LNCAP (cell line): ENCODE data around the gene CIRBP.

Source experiments
- TF ChIP-seq, protein P1 (sequence below): fragments of 450-650 bp; IDR thresholded peaks from 2 replicates; pipeline ENCODE4 v1.5.1; 2017; ENCODE audit warnings: mild to moderate bottlenecking

The CIRBP gene

DNA sequence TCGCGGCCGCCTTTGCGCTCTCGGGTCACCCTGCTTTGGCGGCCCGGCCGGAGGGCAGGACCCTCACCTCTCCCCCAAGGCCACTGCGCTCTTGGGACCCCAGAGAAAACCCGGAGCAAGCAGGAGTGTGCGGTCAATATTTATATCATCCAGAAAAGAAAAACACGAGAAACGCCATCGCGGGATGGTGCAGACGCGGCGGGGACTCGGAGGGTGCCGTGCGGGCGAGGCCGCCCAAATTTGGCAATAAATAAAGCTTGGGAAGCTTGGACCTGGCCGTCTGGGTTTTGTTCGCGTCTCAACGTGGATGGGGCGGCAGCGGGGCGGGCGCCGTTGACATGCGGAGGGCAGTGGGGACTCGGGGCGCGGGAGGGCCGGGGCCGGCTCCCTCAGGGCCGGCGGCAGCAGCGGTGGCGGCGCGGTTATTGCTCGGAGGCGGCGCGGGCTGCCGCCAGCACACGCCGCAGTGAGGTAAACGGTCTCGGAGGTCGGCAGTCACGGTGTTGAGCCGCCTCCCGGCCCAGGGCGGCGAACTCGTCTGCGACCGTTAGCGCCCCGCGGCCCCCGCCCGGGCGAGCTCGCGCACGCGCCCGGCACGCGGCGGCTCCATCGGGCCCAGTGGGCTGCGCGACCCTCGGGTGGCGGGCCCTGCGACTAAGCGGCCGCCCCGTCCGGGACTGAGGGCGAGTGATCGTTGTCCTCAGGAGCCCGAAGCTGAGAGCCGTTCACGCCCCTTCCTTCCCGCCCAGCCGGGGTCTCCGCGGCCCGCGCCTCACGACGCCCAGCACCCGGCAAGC, 40.8 kb upstream of the CIRBP start:
- TF ChIP-seq, protein P1, sequence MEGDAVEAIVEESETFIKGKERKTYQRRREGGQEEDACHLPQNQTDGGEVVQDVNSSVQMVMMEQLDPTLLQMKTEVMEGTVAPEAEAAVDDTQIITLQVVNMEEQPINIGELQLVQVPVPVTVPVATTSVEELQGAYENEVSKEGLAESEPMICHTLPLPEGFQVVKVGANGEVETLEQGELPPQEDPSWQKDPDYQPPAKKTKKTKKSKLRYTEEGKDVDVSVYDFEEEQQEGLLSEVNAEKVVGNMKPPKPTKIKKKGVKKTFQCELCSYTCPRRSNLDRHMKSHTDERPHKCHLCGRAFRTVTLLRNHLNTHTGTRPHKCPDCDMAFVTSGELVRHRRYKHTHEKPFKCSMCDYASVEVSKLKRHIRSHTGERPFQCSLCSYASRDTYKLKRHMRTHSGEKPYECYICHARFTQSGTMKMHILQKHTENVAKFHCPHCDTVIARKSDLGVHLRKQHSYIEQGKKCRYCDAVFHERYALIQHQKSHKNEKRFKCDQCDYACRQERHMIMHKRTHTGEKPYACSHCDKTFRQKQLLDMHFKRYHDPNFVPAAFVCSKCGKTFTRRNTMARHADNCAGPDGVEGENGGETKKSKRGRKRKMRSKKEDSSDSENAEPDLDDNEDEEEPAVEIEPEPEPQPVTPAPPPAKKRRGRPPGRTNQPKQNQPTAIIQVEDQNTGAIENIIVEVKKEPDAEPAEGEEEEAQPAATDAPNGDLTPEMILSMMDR: no peak

DNA sequence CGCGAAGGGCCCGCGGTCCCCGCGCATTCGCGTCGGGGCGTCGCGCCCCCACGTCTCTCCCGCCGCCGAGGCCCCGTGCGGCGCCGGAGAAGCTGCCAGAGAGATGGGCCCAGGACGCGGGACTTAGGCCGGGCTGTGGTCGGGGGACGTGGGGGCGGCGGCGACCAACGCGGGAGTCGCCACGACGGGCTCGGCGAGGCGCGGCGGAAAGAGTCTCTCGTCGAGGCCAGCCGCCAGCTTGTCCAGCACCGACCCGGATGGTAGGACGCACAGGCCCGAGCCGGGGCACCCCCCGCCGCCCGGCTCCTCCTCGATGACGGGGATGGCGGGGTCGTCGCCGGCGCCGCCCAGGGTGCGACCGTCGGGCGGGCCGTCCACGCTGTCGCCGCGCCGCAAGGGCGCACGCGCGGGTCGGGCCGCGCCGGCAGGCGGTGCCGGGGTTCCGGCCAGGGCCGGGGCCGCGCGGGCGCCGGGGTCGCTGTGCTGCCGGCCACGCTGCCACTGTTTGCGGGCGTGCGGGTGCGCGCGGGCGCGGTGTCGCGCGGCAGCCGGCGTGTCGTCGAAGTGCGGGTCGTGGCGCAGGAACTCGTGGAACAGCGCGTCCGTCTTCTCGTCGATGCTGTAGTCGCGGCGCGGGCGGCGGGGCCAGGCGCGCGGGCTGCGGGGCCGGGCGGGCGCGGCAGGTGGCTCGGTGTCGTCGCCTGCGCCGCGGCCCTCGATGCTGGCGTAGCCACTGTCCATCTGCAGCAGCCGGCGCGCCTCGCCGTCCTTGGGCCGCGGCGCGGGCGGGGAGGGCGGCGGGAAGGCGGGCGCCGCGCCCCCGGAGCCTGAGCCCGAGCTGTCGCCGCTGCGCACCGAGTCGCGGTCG, 39.8 kb upstream of the CIRBP start:
- TF ChIP-seq, protein P1: no peak

DNA sequence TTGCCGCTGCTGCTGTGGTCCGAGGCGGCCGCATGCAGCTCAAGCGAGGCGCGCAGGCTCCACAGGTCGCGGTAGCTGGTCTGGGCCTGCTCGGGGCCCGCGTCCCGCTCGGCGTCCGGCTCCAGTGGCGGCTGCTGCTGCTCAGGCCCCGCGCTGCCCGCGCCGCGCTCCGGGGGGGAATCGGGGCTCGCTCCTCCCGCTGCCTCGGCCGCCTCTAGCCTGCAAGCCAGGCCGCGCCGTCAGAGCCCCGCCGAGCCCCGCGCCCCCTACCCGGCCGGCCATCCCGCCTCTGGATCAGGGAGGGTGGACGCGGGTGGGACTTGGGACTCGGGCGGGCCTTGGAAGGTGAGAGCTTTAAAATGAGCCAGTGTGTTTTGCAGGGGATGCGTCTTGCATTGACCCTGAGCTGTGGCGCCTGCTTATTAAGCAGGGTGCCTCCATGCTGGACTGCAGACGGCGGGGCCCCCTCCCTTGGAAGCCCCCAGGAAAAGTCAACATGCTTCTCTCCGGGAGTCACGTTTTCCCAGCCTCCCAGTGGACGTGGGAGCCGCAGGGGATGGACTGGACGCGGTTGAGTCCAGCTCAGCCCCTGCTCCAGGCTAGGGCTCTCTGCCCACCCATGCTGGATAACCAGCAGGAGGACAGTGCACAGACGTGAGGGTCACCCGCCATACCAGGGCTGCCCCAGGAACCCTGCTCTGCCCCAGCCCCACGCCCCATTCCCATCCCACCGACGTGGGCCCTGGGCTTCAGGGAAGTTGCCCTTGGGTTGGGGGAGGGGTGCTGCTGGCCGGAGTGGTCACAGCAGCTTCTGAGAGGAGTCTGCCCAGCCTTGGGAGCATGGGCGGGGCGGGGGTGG, 39.0 kb upstream of the CIRBP start:
- TF ChIP-seq, protein P1: no peak

DNA sequence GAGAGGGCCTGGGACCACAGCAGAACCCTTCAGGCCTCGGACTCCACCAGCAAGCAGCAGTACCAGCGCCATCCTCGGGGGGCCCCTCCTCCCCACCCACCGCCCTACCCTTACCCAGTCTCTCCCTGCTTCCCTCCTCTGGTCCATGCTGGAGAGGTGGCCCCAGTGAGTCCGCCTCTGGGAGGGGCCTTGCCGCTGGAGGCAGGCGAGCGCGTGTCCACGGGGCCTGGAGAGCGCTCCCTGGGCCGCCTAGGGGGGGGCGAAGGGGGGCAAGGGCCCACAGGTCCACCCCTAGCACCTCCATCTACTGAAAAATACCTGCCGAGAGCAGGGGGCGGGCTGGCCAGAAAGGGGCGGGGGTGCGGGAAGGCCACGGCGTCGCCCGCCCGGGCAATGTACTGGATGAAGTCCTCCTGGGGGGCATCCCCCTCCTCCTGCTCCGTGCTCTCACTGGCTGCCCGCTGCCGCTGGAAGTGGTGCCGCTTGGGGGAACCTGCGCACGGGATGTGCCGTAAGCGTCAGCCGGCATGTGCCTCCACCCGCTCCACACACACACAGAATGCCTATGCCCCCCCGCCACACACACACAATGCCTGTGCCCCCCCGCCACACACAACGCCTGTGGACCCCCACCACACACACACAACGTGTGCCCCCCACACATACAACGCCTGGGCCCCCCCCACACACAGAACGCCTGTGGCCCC, 38.2 kb upstream of the CIRBP start:
- TF ChIP-seq, protein P1: no peak

DNA sequence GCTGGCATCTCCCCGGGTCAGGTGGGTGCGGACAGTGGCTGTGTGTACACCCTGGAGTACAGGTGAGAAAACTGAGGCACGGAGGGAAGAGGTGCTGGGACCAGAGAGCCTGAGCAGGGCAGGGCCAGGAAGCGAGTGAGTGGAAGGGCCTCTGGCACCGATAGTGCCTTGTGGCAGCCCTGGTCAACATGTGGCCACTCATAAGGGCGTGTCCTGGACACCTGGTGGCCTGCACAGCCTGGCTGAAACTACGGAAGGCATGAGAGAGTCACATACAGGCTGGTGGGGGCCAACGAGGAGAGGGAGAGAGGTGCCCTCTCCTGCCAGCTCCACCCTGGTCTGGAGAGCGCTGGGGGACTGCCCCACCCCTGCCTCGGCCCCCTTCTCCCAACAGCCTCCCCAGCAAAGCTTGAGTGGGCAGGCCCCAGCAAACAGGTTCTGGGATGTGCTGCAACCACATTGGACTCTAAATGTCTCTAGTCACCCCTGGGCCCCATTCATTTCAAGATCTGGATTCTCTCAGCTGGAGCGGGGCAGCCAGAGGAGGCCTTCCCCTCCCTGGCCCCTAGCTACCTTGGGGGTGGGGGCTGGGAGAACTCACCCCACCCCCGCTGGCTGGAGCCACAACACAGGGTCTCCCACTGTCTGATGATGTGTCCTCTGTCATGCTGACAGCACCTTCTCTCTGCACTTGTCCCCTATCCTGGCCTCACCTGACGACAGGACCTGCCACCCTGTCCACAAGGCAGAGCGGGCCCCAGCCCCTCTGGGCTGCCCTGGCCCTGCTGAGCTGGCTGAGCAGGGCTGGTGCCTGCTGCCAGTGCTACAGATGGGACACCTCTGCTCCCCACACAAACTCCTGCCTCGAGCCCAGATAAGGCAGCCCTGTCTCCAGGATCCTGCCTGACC, 37.1 kb upstream of the CIRBP start:
- TF ChIP-seq, protein P1: no peak

DNA sequence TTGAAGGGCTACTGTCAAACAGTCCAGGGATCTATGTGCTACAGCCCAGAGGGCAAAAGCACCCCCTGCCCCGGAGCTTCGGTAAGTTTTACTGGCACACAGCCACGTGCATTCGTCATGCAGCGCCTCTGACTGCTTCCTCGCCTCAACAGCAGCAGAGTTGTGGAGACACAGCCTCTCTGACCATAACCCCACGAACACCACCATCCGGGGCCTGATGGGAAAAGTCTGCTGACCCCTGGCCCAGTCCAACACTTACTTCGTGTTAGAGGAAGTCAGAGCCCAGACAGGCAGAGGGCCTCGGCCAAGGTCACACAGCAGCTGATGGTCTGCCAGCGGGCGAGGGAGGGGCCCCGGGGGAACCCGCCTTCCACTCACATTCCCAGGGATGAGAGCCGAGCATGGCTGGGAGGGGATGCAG, 36.5 kb upstream of the CIRBP start:
- TF ChIP-seq, protein P1: no peak
